ENCODE data around the gene POLG2. TPM values are rescaled to one million over a fixed set of nuclear protein-coding genes. Genes with fewer than 3 reads are reported as not detected.

POLG2 gene
- total RNA-seq, 1 experiment from 2014 or later = 51.5 TPM

- no peak overlapping the region for H3K4me3 ChIP-seq (replicated peaks in 1 of 2; ENCODE audit: low read depth in 1 of 2, low read length in 2 of 2)
These were observed 23.5 kb upstream of the POLG2 start for GRCh38 chr17:64520359-64520758.

More at GRCh38 chr17:64520359-64520758, 23.5 kb upstream of the POLG2 start:
- no peak for DNase-seq (ENCODE audit: low read depth, low spot score)
- ChIA-PET CTCF (interaction anchor here (0.9 kb wide), 2 partner anchors 13 to 29 kb away, joined by 3 read pairs; no protein-coding TSS in a partner anchor), POLR2A (interaction anchor here (0.8 to 1.2 kb wide), 2 partner anchors 11 to 14 kb away, joined by 3 read pairs; partner anchors contain the start of gene CEP95), RAD21 (ENCODE audit: low non-redundant PET in 1 of 2, low total read pairs in 2 of 2, uncharacterized antibody in 2 of 2, unreplicated experiment in 2 of 2) (no interaction called here)
- ATAC-seq = no peak
- H2AFZ ChIP-seq (ENCODE audit: low read depth, low read length, poor library complexity, severe bottlenecking) = no peak overlapping the region
- peaks cover 73 to 75% of the 10 kb centered on the region in 2 experiments; a peak in 3 of 4 replicates for H3K36me3 ChIP-seq (ENCODE audit: control insufficient read depth in 1 of 2, insufficient read depth in 2 of 2, low read length in 2 of 2)
- no TSS peak for BruUV-seq (replicated peaks)
- no peaks in the 10 kb centered on the region for H3K27me3 ChIP-seq (ENCODE audit: insufficient read depth, low read length)
- H4K20me1 ChIP-seq (ENCODE audit: insufficient read depth) = no peaks in the 10 kb centered on the region
- H3K4me1 ChIP-seq (ENCODE audit: control insufficient read depth in 1 of 2, insufficient read depth in 2 of 2, low read length in 2 of 2) = no peaks in the 10 kb centered on the region
- intact Hi-C loops (cut with micrococcal nuclease) = no loop called here
- TF ChIP-seq ATF3 (IDR thresholded peaks at IDR 0.05) (no peak), SIN3A (IDR thresholded peaks at IDR 0.05; ENCODE audit: low read depth) (no peak), CEBPB (IDR thresholded peaks at IDR 0.05; ENCODE audit: low read depth) (no peak), CTCF (IDR thresholded peaks at IDR 0.05 in 2 of 3, conservative IDR thresholded peaks at IDR 0.05 in 1 of 3; ENCODE audit: borderline replicate concordance in 1 of 3, insufficient read depth in 1 of 3, low read depth in 2 of 3, low read length in 2 of 3) (no peak), MAX (IDR thresholded peaks at IDR 0.05) (no peak), ZNF274 (IDR thresholded peaks at IDR 0.05; ENCODE audit: low read depth, low read length) (no peak), POLR2A (IDR thresholded peaks at IDR 0.05; ENCODE audit: borderline replicate concordance, extremely low read depth, insufficient read depth, insufficient read length) (no peak), EGR1 (IDR thresholded peaks at IDR 0.05; ENCODE audit: low read depth) (no peak)
- H3K9me3 ChIP-seq (ENCODE audit: control insufficient read depth in 1 of 2, insufficient read depth in 1 of 2, low read depth in 1 of 2, low read length in 2 of 2) = no peaks in the 10 kb centered on the region
- H3K9me2 ChIP-seq (ENCODE audit: insufficient read depth) = no peaks in the 10 kb centered on the region
- H3K79me2 ChIP-seq (ENCODE audit: insufficient read depth, low read length) = peaks cover 63% of the 10 kb centered on the region
- no peak overlapping the region for H3K9ac ChIP-seq (ENCODE audit: low read length)
- no peak overlapping the region for H3K4me2 ChIP-seq (ENCODE audit: low read length)
- no peak overlapping the region for H3K27ac ChIP-seq (ENCODE audit: low read depth, low read length)
